NCI-H1105 (cell line): ENCODE measurements around the gene INSR.
"Not testable (repeated sequence)": the region's sequence is repeated elsewhere in the genome, so short reads cannot be mapped to it uniquely, and the experiment has no call there.

Experiments
- DNase-seq: peaks from one replicate; lab custom pipeline; 2025; lab: John Stamatoyannopoulos, UW

Gene INSR

DNA sequence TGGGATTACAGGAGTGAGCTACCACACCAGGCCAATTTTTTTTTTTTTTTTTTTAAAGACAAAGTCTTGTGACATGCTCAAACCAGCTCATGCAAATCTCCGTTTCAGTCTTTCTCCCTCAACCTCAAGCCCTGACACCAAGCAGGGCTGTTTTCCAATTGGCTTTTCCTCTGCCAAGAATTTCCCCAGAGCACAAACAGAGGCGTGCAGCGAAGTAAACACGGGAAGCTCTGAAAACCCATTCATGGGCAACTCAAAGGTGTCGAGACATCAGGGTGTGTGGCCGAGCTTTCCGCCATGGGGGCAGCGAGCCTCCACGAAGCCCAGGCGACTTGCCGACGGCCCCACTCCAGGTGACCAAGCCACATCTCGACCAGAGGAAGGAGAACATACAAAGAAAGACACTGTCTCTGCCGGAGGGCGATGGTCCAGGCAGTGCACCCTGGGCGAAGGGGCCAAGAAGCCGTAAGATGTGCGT, 70.0 kb downstream of the INSR start:
- no peak for DNase-seq

- DNase-seq: no peak
Measured at GRCh38 chr19:7223429-7223828, 70.8 kb downstream of the INSR start.

- no peak for DNase-seq
Measured at GRCh38 chr19:7219056-7219455, 75.2 kb downstream of the INSR start.

- no peak for DNase-seq
Measured at GRCh38 chr19:7217861-7218260, 76.4 kb downstream of the INSR start.

DNA sequence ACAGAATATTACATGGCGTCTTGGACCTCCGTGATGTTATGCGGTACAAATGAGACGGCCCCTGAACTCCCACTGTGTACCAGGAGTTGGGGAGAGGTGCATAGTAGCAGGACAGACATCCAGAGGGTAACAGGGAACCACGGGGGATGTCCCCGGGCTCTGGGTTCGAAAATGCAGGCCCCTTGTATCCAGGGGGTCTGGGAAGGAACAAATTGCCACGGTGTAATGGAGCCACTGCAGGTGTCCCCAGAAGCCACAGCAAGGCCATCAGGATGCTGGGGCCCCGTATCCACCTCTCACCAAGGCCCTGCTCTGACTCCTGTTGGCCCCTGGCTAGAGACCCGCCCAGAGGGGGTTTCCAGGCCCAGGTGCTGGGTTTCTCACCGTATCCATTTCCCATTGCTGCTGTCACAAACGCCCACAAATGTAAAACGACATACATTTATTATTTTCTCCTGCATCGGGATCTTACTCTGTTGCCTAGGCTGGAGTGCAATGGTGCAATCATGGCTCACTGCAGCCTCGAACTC, 77.8 kb downstream of the INSR start:
- DNase-seq: no peak

- DNase-seq: no peak
Measured at GRCh38 chr19:7215176-7215575, 79.0 kb downstream of the INSR start.

DNA sequence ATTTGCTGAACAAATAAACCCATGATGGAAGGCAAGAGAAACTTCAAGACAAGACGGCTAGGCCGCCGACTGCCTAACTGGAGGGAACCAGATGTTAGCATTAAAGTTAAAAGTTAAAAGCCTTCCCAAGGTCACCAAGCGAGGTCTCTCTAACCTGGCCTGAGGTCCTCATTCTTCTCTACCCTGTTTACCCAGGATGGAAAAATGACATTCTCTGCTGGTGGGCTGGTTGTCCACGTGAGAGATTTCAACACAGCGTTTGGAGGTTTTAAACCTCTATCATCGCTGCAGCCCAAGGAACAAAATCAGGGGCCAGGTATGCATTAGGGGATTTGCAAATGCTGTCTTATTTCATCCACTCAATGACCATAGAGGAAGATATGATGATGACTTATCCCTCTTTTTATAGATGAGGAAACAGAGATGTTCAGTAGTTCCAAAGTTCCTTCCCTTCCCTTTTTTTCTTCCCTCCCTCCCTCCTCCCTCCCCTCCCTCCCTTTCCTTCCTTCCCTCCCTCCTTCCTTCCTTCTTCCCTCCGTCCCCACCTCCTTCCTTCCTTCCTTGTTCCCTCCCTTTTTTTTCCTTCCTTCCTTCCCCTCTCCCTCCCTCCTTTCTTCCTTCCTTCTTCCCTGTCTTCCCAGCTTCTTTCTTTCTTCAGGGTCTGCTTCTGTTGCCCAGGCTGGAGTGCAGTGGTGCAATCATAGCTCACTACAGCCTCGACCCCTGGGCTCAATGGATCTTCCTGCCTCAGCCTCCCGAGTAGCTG, 79.7 kb downstream of the INSR start:
- DNase-seq: no peak

DNA sequence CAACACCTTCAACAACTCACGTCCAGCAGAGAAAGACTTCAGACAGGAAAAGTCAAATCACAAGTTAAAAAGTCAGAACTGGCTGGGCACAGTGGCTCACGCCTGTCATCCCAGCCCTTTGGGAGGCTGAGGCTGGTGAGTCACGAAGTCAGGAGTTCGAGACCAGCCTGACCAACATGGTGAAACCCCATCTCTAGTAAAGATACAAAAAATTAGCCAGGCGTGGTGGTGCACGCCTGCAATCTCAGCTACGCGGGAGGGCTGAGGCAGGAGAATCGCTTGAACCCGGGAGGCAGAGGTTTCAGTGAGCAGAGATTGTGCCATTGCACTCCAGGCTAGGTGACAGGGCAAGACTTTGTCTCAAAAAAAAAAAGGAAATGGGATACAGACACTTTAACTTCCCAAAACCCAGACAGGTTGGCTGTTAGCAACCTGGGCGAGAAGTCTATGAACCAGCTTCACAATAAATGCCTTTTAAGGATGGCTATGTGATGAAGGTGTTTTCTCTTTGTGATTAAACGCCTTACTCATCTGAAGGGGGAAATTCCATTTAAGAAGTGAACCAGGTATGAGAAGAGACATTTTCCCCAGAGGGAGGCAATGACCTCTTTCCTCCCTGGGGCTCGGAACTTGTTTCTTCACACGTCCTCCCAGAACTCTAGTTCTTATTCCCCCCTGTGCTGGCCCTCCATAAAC, 80.4 kb downstream of the INSR start:
- no peak for DNase-seq

GRCh38 chr19:7211191-7211951, 82.8 kb downstream of the INSR start:
- no peak for DNase-seq

- DNase-seq: no peak
Measured at GRCh38 chr19:7210359-7210758, 83.9 kb downstream of the INSR start.

- DNase-seq: not testable (repeated sequence)
Measured at GRCh38 chr19:7209597-7210325, 84.5 kb downstream of the INSR start.

- DNase-seq: not testable (repeated sequence)
Measured at GRCh38 chr19:7209036-7209435, 85.2 kb downstream of the INSR start.

GRCh38 chr19:7203332-7203731, 90.9 kb downstream of the INSR start:
- no peak for DNase-seq

GRCh38 chr19:7202888-7203287, 91.3 kb downstream of the INSR start:
- no peak for DNase-seq

DNA sequence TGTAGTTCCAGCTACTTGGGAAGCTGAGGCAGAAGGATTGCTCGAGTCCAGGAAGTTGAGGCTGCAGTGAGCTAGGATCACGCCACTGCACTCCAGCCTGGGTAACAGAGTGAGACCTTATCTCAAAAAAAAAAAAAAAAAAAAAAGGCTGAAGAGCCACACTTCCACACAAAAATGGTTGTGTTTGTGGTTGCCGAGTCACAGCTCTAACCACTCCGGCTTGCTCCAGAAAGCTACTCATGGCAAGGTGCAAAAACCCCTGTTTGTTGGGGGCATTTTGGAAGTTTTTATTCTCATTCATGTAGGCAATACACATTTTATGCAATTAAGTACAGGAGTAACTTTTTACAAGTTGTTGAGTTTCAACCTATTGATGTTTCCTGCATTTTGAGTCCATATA, 93.5 kb downstream of the INSR start:
- no peak for DNase-seq

DNA sequence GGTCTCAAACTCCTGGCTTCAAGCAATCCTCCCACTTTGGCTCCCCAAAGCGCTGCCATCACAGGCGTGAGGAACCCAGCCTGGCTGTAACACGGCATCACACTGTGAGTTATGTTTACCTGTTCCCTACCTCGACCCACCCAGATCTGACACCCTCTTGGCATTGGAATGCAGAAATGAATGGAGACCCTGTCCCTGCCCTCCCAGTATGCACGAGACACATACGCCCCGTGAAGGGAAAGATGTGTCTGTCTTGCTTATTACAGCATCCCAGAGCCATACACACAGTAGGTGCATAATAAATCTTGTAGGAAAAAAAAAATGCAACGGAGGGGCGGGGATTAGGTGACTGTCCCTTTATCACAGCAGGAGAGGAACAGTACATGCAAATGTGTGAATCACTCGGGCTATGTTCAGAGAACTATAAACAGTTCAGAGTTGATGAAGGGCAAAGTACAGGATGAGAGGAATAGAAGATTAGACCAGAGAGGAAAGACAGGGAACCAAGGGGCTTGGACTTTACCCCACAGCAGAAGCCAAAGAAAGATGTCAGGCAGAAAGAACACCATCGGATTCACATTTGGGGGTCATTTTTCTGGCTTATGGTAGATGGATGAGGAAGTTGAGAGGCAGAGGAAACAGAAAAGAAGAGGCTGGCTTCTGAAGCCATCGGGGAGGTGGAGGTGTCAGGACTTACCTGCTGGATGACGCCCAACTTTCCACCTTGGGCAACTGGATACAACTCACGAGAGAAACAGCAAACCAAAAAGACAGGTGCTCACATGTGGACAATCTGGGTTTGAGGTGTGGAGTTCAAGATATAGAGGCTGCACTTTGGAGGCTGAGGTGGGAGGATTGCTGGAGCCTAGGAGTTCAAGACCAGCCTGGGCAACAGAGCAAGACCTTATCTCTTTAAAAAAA, 94.3 kb downstream of the INSR start:
- DNase-seq: no peak

DNA sequence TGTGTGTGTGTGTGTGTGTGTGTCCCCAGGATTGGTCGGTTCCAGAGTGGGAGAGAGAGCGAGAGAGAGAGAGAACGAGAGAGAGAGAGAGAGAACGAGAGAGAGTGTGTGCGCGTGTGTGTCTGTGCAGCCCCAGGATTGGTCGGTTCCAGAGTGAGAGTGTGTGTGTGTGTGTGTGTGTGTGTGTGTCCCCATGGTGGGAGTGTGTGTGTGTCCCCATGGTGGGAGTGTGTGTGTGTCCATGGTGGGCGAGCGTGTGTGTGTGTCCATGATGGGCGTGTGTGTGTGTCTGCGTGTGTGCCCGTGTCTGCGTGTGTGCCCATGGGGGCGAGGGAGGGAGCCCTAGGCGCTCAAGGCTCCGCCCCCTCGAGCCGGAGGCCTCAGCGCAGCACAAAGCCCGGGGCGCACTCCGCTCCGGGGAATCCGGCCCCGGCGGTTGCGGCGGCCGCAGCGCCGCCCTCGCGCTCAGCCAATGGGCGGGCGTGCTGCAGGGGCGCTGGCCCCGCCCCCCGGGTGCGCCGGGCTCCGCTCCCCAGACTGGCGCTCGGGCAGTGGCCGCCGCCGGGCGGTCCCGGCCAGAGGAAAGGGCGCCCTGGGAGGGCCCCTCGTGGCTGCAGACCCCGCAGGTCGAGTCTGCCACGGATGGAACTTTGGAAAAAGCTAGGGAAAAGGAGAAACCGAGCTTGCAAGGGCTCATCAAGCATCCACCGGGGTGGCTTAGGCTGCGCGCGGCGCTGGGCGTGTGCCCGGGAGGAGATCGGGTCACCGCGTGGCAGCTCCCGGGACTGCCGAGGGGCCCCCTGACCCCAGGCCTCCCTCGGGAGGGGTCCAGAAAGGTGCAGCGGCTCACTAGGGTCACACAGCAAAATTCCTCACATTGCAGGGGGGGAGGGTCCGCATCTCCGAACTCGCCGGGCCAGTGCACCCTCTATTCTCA, 96.2 kb downstream of the INSR start:
- DNase-seq: peak; percentile 95

- peak; percentile 88 for DNase-seq
Measured at GRCh38 chr19:7197119-7197759, 97.0 kb downstream of the INSR start.

DNA sequence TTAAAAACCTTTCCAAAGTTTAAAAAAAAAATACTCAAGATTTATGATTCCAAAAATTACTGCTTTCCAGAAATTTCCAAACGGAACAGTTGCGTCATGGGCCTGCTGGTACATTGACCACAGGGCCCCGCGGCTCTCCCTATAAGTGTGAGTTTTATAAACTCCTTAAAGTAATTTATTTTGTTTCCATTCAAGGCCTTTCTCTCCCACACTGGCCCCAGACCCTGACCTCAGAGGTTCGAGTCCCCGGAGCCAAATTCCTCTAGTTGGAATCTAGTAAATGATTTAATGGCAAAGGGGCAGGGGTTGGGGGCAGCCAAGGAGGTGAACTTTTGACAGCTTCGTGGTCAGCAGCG, 97.5 kb downstream of the INSR start:
- DNase-seq: no peak
